Midbrain (tissue), 1 donor: Measurements from ENCODE around the gene OPN1MW.
"Not testable (repeated sequence)": the region's sequence is repeated elsewhere in the genome, so short reads cannot be mapped to it uniquely, and the experiment has no call there.

ENCODE experiments used
- DNase-seq: peaks from one replicate; lab custom pipeline; 2025; lab: John Stamatoyannopoulos, UW

OPN1MW gene

DNA sequence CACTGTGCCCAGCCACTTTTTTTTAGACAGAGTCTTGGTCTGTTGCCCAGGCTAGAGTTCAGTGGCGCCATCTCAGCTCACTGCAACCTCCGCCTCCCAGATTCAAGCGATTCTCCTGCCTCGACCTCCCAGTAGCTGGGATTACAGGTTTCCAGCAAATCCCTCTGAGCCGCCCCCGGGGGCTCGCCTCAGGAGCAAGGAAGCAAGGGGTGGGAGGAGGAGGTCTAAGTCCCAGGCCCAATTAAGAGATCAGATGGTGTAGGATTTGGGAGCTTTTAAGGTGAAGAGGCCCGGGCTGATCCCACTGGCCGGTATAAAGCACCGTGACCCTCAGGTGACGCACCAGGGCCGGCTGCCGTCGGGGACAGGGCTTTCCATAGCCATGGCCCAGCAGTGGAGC is at the start of gene OPN1MW:
OPN1MW (plus strand) TSS at position 301 of the 400 bp plus-strand sequence; CDS start at position 383, 82 bp downstream.
- DNase-seq, result not testable (repeated sequence)

- DNase-seq, result no peak
These were observed 46.8 kb upstream of the OPN1MW start for GRCh38 chrX:154135458-154136229.

DNA sequence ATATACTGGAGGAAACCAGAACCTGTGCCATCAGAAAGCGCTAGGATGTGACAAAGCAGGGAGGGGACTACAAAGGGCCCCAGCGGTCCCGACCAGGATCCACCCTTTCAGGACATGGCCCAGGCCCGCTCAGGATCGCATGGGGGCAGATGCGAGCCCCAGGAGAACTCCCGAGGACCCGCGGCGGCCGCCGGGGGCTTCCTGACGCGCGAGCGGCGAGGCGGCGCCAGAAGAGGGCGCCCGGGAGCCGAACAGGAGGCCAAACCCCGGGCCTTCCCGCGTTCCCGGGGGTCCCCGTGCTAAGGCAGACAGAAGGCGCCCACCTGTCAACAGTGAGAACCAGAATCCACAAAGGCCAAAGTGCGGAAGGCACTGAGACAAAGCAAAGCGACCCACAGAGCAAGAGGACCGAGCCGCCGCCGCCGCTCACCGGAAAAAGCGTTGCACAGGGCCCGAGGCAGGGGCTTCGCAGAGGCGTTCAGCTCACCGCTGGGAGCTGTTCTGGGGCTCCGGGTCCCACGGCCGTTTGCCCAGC is 45.7 kb upstream of the OPN1MW start:
- peak; percentile 8 for DNase-seq

- DNase-seq, result no peak
These were observed 43.5 kb upstream of the OPN1MW start for GRCh38 chrX:154138857-154139256.

GRCh38 chrX:154140206-154140605 is 42.2 kb upstream of the OPN1MW start:
- no peak for DNase-seq

DNA sequence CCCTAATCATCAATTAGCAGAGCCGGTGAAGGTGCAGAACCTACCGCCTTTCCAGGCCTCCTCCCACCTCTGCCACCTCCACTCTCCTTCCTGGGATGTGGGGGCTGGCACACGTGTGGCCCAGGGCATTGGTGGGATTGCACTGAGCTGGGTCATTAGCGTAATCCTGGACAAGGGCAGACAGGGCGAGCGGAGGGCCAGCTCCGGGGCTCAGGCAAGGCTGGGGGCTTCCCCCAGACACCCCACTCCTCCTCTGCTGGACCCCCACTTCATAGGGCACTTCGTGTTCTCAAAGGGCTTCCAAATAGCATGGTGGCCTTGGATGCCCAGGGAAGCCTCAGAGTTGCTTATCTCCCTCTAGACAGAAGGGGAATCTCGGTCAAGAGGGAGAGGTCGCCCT is 41.7 kb upstream of the OPN1MW start:
- DNase-seq, result no peak

DNA sequence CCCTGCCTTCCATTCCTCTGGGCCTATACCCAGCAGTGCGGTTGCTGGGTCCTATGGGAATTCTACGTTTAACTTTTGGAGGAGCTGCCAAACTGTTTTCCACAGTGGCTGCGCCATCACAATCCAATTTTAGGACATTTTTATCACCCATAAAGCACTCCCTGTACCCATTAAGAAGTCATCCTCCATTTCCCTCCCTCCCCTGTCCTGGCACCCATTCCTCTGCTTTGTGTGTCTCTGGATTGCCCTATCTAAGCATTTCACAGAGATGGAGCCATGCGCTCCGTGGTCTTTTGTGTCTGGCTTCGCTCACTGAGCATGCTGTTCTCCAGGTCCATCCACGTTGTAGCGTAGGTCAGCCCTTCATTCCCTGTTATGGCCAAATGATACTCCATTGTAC is 40.0 kb upstream of the OPN1MW start:
- no peak for DNase-seq

DNA sequence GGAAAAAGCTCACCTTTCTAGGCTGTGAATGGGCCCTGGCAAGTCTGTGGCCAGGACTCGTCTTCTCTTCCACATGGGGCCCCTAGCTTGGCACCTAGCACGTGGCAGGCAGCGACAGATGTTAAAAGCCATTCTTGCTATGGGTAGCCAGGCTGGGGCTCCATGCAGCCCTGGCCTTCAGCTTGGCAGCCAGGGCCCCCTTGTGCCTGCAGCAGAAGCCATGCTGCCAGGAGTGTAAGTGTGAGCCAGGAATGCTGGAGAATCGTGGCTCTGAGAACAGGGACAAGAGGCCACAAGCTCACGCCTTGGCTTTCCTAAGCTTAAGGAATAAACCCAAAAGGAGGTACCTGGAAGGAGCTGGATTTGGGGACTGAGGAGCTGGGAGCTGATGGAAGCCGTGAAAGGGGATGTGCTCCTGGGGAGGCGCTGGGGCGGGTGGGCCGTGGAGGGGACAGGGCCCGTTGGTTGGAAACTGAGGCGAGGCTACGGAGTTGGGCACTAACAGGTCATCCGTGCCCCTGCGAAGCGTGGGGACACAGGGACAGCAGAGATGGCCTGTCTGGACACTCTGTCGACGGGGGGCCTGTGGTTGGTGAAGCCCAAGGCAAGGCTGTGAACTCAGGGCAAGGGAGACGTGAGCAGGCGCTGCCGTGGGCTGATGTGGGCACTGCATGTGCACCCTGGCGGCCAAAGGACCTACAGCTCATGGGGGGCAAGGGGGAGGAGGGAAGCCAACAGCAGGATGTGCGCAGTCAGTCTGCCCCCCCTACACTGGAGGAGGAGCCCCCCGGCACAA is 39.2 kb upstream of the OPN1MW start:
- no peak for DNase-seq

- DNase-seq, result not testable (repeated sequence)
These were observed 38.4 kb upstream of the OPN1MW start, which contains the start of gene OPN1LW for GRCh38 chrX:154144010-154144409. Gene OPN1LW (plus strand): TSS chrX:154144243. CDS start chrX:154144284, 41 bp downstream.

GRCh38 chrX:154151030-154151429 is 31.4 kb upstream of the OPN1MW start:
- not testable (repeated sequence) for DNase-seq

DNA sequence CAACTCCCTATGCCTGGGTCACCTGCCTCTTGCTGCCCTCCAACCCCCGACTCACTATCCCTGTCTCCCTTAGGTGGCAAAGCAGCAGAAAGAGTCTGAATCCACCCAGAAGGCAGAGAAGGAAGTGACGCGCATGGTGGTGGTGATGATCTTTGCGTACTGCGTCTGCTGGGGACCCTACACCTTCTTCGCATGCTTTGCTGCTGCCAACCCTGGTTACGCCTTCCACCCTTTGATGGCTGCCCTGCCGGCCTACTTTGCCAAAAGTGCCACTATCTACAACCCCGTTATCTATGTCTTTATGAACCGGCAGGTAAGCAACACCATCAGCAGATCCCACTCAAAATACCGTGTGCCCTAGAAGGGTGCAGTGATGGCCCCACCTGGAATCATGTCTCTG is 26.2 kb upstream of the OPN1MW start:
- not testable (repeated sequence) for DNase-seq

DNA sequence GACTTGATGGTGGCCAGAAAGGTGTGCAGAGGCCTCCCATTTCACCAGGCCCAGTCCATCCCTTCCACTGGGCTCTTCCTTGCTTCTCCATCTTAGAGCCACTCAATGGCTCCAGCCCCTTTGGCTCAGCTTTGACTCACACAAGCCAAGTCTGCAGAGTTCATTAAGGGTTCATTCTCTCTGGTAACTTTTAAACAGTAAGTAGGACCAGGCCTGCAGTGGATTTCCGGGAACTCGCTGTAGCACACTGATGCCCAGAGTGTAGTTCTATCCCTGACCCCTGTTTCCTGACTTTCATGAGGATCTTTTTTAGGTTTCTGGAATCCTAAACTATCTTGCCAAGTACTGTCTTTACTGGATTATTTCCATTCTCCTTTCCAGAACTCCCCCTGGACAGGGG is 25.2 kb upstream of the OPN1MW start:
- DNase-seq, result not testable (repeated sequence)

DNA sequence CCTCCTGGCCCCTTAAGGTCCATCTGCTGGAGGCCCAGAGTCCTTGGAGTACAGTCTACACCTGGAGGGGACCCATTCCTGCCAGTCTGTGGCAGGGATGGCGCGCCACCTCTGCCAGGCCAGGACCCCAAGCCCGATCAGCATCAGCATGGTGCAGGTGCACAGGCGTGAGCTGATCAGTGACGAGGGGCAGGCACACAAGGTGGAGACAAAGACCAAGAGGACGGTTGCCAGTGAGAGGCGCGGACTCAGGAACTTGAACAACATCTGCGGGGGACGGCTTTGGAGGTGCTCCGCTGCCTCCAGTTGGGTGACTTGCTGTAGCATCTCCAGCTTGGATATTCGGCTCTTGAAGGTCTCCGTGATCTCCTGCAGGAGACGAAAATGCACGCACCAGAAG is 23.1 kb upstream of the OPN1MW start:
- DNase-seq, result not testable (repeated sequence)

DNA sequence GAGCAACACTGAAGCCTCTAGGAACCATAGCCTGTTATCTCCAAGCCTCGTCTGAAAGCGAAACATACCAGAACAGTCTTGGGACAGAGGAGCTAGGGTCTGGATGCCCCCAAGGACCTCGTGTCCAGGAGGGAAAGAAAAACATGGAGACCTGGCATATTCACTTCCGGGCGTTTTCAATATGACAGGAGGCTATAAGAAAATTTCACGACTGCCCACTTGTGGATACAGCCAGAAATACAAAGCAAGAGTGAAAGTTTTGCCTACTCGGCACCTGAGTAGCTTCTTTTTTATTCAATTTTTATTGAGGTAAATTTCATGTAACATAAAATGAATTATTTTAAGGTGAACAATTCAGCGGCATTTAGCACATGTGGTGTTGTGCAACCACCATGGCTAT is 17.5 kb upstream of the OPN1MW start:
- not testable (repeated sequence) for DNase-seq

DNA sequence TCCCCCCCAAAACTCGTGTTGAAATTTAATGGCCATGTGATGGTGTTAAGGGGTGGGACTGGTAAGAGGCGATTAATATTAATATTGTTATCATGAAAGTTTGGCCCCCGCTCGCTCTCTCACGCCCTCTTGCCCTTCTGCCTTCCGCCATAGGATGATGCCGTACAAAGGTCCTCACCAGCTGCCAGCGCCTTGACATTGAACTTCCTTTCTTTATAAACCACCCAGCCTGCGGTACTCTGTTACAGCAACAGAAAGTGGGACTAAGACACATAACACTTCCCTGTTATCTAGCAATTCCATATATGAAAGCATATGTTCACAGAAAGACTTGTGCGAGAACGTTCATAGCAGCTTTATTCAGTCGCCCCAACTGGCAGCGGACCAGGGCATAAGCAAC is 14.0 kb upstream of the OPN1MW start:
- DNase-seq, result not testable (repeated sequence)

GRCh38 chrX:154172535-154172943 is 9.9 kb upstream of the OPN1MW start:
- not testable (repeated sequence) for DNase-seq

GRCh38 chrX:154174356-154174755 is 8.0 kb upstream of the OPN1MW start:
- DNase-seq, result not testable (repeated sequence)

GRCh38 chrX:154183794-154184193 is 1.4 kb downstream of the OPN1MW start:
- not testable (repeated sequence) for DNase-seq

- DNase-seq, result not testable (repeated sequence)
These were observed 10.4 kb downstream of the OPN1MW start for GRCh38 chrX:154192846-154193245.

- not testable (repeated sequence) for DNase-seq
These were observed 11.9 kb downstream of the OPN1MW start for GRCh38 chrX:154194316-154194715.

DNA sequence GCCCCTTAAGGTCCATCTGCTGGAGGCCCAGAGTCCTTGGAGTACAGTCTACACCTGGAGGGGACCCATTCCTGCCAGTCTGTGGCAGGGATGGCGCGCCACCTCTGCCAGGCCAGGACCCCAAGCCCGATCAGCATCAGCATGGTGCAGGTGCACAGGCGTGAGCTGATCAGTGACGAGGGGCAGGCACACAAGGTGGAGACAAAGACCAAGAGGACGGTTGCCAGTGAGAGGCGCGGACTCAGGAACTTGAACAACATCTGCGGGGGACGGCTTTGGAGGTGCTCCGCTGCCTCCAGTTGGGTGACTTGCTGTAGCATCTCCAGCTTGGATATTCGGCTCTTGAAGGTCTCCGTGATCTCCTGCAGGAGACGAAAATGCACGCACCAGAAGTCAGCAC is 14.1 kb downstream of the OPN1MW start:
- not testable (repeated sequence) for DNase-seq

DNA sequence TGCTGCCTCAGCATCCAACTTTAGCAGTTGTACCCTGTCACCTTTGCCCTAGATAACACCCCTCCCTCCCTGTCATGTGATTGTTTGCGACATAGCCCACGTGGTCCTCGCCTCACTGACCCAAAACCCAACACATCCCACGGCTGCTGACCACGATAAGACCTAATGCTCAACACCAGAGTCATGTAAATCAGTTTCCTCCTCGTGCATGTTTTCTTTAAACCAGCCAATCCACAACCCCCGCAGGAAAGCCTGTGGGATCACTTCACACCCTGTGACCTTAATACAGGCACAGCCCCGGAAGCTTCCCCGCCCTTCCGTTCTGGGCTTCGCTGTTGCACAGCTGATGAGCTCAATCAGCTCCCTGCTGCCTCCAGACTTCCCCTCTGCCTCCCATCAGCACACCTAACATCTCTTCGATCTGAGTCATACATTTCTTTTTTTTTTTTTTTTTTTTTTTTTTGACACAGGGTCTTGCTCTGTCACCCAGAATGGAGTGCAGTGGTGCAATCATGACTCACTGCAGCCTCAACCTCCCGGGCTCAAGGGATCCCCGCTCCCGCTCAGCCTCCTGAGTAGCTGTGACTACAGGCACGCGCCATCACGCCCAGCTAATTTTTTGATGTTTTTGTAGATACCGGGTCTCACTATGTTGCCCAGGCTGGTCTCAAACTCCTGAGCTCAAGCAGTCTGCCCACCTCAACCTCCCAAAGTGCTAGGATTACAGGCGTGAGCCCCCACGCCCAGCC is 27.4 kb downstream of the OPN1MW start:
- not testable (repeated sequence) for DNase-seq
